WI38 (cell line): Measurements from ENCODE around the gene PARS2.

ENCODE experiments used
- H3K4me3 ChIP-seq: 2 replicates; pipeline ENCODE4 v1.5.1; 2011; ENCODE audit warnings: low read depth, mild to moderate bottlenecking, control low read depth, low read length
- CTCF ChIP-seq: IDR thresholded peaks from 2 replicates; pipeline ENCODE4 v1.5.1; 2012; ENCODE audit warnings: low read depth, mild to moderate bottlenecking, control low read depth, low read length

The PARS2 gene

DNA sequence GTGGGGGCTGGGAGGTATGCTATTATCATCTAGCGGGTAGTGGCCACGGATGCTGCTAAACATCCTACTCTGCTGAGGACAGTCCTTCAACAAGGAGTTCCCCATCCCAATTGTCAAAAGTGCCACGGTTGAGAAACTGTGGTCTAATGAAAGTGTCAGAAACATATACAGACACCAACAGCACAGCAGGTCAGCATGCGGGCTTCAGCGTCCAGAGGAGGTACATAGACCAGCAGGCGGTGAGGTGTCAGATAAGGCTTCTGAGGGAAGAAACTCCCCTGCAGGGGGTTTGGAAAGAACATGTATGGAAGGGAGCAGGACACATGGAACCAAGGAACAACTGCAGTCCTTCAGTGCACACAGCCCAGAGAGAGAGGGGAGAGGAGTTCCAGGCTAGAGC is 53.5 kb downstream of the PARS2 start:
- TF ChIP-seq CTCF, result no peak

DNA sequence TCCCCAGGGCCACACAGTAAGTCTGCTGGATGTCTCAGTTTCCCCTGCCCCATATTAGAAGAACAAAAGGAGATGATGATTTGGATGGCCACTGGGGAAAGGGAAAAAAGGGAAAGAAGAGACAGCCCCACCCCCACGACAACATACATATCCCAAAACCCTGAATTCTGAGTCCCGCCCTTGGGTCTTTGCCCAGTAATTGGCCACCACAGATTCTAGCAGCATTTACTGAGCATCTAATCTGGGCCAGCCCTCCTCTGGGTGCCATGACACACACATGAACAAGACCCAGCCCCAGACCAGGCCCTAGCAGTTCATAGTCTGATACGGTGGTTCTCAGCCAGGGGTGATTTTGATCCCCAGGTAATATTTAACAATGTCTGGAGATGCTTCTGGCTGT is 53.9 kb downstream of the PARS2 start:
- H3K4me3 ChIP-seq, result no peak overlapping the region
- no peak for TF ChIP-seq CTCF

More for the DNA sequence above, 53.5 kb downstream of the PARS2 start:
- no peak overlapping the region for H3K4me3 ChIP-seq

DNA sequence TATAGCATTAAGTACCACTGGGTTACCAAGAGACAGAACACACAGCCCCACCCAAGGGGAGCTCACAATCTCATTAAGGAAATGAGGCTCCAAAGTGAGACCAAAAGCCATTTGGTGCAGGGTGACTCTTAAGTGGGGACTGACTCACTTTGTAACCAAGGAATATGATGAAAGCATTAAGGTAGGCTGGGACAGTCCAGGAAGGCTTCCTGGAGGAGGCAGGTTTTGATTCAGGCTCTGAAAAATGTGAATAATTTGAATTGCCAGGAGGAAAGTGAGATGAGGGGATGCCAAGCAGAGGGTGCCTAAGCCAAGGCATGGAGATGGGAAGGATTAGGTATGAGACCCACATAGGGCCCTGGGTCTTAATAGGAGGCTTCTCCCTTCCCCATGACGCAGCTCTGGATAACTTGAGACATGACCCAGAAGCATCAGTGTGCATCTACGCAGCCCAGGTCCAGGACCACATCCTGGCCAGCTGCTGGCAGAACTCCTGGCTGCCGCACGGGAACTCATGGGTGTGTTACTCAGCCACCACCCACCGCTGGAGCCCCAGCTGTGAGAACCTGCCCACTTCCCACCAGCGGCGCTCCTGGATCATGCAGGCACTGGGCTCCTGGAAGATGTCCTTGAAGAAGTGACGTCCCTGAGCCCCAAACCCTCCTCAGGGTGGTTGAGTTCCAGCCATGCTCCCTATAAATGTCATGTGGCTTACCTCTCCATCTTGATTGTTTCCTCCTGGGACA is 54.6 kb downstream of the PARS2 start:
- no peak overlapping the region for H3K4me3 ChIP-seq
- TF ChIP-seq CTCF, result no peak

DNA sequence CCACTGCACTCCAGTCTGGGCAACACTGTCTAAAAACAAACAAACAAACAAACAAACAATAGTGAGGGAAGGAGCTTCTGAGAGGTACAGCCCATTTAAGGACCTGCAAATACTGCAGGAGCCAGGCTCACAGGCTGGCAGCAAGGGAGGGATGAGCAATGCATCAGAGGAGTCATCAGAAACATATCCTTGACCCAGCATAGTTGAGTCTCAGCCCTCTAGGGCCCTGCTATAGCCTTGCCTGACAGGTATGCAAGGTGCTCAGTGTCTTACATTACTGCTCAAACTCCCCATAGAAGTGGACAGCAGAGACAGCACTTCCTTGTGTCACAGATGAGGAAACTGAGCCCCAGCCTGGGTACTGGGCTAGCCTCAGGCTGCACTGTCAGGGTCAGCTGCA is 55.9 kb downstream of the PARS2 start:
- no peak overlapping the region for H3K4me3 ChIP-seq
- no peak for TF ChIP-seq CTCF
